NB4 (cell line): ENCODE measurements around the gene S100A10.
A peak's percentile ranks its signal among the peaks of the same experiment; 100 is the strongest.

Experiments
- DNase-seq: peaks from one replicate; pipeline ENCODE4 v3.0.0; 2010; ENCODE audit warnings: low read depth
- H3K4me3 ChIP-seq: one replicate; pipeline ENCODE4 v1.5.1; 2011; ENCODE audit warnings: mild to moderate bottlenecking, low read depth, low read length, moderate library complexity
- CTCF ChIP-seq: IDR thresholded peaks from one replicate; pipeline ENCODE4 v1.5.1; 2012; ENCODE audit warnings: low read depth, low read length
- MAX ChIP-seq: IDR thresholded peaks from 2 replicates; pipeline ENCODE4 v1.6.1; 2011; ENCODE audit warnings: low read depth, low read length
- MYC ChIP-seq: IDR thresholded peaks from 2 replicates; pipeline ENCODE4 v1.6.1; 2011; ENCODE audit warnings: low read depth, low read length
- POLR2A ChIP-seq: IDR thresholded peaks from 2 replicates; pipeline ENCODE4 v1.6.1; 2011; ENCODE audit warnings: mild to moderate bottlenecking; ENCODE audit not compliant: insufficient read length; ENCODE audit errors: extremely low read depth

Gene S100A10

GRCh38 chr1:151934048-151934493, 59.6 kb downstream of the S100A10 start:
- no peak overlapping the region for H3K4me3 ChIP-seq
- DNase-seq, result peak; percentile 71
- no peak for TF ChIP-seq POLR2A
- TF ChIP-seq MYC, result no peak
- no peak for TF ChIP-seq MAX
- peak; percentile 75 for TF ChIP-seq CTCF
